HepG2 (cell line): Measurements from ENCODE around the gene ATRAID. TPM values are rescaled to one million over a fixed set of nuclear protein-coding genes. Genes with fewer than 3 reads are reported as not detected.

Source experiments
- ARNT ChIP-seq: fragments of 450-650 bp; IDR thresholded peaks from 2 replicates; pipeline ENCODE4 v1.6.1; 2017
- HNF4G ChIP-seq, 2 experiments: sonication (generic) in 1 of 2; formaldehyde crosslinking in 1 of 2; IDR thresholded peaks; 2 replicates each; pipeline versions ENCODE4 v1.4.0 to v1.6.1; 2011 to 2020; ENCODE audit warnings: borderline replicate concordance in 2 of 2, low read depth in 2 of 2, mild to moderate bottlenecking in 2 of 2, low read length in 1 of 2, missing genetic modification reagents in 1 of 2, moderate library complexity in 1 of 2
- NCOA2 ChIP-seq: sonication (generic); formaldehyde crosslinking; IDR thresholded peaks from 2 replicates; pipeline ENCODE4 v1.8.0; 2022; ENCODE audit warnings: inconsistent platforms
- NR2F2 ChIP-seq: IDR thresholded peaks from 2 replicates; pipeline ENCODE4 v1.6.1; 2012; ENCODE audit warnings: low read depth, inconsistent platforms, borderline replicate concordance
- PITX1 ChIP-seq: sonication (generic); formaldehyde crosslinking; IDR thresholded peaks from 2 replicates; pipeline ENCODE4 v1.5.1; 2020; ENCODE audit warnings: mild to moderate bottlenecking, missing genetic modification reagents
- RCOR2 ChIP-seq: IDR thresholded peaks from 2 replicates; pipeline ENCODE4 v1.6.1; 2016; ENCODE audit warnings: missing biosample characterization, missing genetic modification reagents
- SUZ12 ChIP-seq: fragments of 150-350 bp; IDR thresholded peaks from 2 replicates; pipeline ENCODE4 v1.6.1; 2014; ENCODE audit warnings: low read depth, low read length
- ZBTB7B ChIP-seq: sonication (generic); formaldehyde crosslinking; IDR thresholded peaks from 2 replicates; pipeline ENCODE4 v1.4.0; 2020; ENCODE audit warnings: missing genetic modification reagents
- ZKSCAN8 ChIP-seq: IDR thresholded peaks from 2 replicates; pipeline ENCODE4 v1.6.1; 2016; ENCODE audit warnings: borderline replicate concordance, missing genetic modification reagents, missing compliant biosample characterization
- ZNF607 ChIP-seq: sonication (generic); formaldehyde crosslinking; IDR thresholded peaks from 2 replicates; pipeline ENCODE4 v1.5.1; 2020; ENCODE audit warnings: missing genetic modification reagents, mild to moderate bottlenecking, borderline replicate concordance
- polyA plus RNA-seq, 8 experiments: library from polyadenylated mRNA; depleted of rRNA in 3 of 8; stranded (reverse) in 7 of 8; unstranded in 1 of 8; fragments of >200 nt; fragmentation: Illumina TruSeq in 4 of 8; extraction: Trizol in 4 of 8; gene quantifications; 2 replicates each; pipeline versions ENCODE4 v1.2.1 to v1.2.3, GENCODE V29; 2011 to 2016; ENCODE audit warnings: low read depth in 4 of 8, missing spikeins in 1 of 8, mixed read lengths in 1 of 8; ENCODE audit not compliant: insufficient read depth in 1 of 8
- total RNA-seq, 5 experiments: library from RNA; depleted of rRNA; stranded (reverse); fragments of >200 nt; fragmentation: Illumina TruSeq; extraction: Trizol; gene quantifications; 2 replicates each; pipeline ENCODE4 v1.2.3, GENCODE V29; 2016; ENCODE audit warnings: low read depth in 1 of 5
- TF ChIP-seq, protein P1 (sequence below): sonication (generic); formaldehyde crosslinking; IDR thresholded peaks from 2 replicates; pipeline ENCODE4 v1.9.0; 2021; ENCODE audit warnings: mild to moderate bottlenecking, missing genetic modification reagents
- TF ChIP-seq, protein P2 (sequence below): sonication (generic); formaldehyde crosslinking; IDR thresholded peaks from 2 replicates; pipeline ENCODE4 v1.9.0; 2021; ENCODE audit warnings: missing genetic modification reagents, borderline replicate concordance
- TF ChIP-seq, protein P3 (sequence below): IDR thresholded peaks from 2 replicates; pipeline ENCODE4 v1.6.1; 2016; ENCODE audit warnings: low read depth, borderline replicate concordance
- TF ChIP-seq, protein P4 (sequence below), 2 experiments: sonication (generic) in 1 of 2; formaldehyde crosslinking in 1 of 2; IDR thresholded peaks; 2 replicates each; pipeline versions ENCODE4 v1.6.1 to v1.9.0; 2014 to 2022; ENCODE audit warnings: antibody characterized with exemption in 1 of 2, borderline replicate concordance in 1 of 2, inconsistent platforms in 1 of 2, low read depth in 1 of 2, missing genetic modification reagents in 1 of 2

ATRAID gene
- total and polyA plus RNA-seq, 2 of the 13 experiments (the other 11 are each of a cell fraction or from before 2014, with no cell fraction given), result 207 to 382 TPM

DNA sequence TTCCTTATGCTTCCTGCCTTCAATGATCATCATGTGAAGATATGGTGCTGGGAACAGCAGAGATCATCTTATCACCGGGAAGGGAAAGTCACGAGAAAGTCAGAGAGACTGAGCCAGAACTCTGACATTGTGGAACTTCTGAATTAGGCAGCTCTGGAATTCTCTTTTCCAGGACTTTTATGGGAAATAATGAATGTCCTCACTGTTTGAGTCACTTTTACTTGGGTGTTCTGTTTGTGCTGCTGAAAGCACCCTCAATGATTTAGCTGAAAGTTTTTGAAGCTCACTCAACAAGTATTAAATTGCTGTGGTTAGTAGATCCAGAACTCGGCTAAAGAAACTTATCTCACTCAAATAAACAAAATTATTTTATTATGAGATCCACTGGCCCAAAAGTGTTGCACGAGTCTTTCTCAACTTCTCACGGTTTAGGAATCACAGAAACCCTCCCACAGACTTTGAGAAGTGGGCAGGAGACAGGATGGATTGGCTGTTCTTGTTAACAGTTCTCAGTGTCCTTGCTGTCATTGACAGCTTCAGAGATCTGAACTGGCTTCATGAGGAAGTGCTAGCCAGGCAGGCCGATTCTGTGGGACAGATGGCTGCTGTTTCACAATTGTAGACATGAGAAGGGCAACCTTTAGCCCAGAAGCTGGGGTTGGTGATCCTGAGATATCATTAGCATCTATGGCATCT, 26.4 kb upstream of the ATRAID start (continued):
- no peak for TF ChIP-seq HNF4G (IDR thresholded peaks at IDR 0.05; ENCODE audit: borderline replicate concordance, low read depth, low read length)
- TF ChIP-seq HNF4G (CRISPR knock-in tag; IDR thresholded peaks at IDR 0.05; ENCODE audit: borderline replicate concordance, low read depth), result no peak
- TF ChIP-seq, protein P1, sequence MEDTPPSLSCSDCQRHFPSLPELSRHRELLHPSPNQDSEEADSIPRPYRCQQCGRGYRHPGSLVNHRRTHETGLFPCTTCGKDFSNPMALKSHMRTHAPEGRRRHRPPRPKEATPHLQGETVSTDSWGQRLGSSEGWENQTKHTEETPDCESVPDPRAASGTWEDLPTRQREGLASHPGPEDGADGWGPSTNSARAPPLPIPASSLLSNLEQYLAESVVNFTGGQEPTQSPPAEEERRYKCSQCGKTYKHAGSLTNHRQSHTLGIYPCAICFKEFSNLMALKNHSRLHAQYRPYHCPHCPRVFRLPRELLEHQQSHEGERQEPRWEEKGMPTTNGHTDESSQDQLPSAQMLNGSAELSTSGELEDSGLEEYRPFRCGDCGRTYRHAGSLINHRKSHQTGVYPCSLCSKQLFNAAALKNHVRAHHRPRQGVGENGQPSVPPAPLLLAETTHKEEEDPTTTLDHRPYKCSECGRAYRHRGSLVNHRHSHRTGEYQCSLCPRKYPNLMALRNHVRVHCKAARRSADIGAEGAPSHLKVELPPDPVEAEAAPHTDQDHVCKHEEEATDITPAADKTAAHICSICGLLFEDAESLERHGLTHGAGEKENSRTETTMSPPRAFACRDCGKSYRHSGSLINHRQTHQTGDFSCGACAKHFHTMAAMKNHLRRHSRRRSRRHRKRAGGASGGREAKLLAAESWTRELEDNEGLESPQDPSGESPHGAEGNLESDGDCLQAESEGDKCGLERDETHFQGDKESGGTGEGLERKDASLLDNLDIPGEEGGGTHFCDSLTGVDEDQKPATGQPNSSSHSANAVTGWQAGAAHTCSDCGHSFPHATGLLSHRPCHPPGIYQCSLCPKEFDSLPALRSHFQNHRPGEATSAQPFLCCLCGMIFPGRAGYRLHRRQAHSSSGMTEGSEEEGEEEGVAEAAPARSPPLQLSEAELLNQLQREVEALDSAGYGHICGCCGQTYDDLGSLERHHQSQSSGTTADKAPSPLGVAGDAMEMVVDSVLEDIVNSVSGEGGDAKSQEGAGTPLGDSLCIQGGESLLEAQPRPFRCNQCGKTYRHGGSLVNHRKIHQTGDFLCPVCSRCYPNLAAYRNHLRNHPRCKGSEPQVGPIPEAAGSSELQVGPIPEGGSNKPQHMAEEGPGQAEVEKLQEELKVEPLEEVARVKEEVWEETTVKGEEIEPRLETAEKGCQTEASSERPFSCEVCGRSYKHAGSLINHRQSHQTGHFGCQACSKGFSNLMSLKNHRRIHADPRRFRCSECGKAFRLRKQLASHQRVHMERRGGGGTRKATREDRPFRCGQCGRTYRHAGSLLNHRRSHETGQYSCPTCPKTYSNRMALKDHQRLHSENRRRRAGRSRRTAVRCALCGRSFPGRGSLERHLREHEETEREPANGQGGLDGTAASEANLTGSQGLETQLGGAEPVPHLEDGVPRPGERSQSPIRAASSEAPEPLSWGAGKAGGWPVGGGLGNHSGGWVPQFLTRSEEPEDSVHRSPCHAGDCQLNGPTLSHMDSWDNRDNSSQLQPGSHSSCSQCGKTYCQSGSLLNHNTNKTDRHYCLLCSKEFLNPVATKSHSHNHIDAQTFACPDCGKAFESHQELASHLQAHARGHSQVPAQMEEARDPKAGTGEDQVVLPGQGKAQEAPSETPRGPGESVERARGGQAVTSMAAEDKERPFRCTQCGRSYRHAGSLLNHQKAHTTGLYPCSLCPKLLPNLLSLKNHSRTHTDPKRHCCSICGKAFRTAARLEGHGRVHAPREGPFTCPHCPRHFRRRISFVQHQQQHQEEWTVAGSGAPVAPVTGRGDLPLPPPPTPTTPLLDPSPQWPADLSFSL (CRISPR knock-in tag), result no peak
- TF ChIP-seq, protein P2, sequence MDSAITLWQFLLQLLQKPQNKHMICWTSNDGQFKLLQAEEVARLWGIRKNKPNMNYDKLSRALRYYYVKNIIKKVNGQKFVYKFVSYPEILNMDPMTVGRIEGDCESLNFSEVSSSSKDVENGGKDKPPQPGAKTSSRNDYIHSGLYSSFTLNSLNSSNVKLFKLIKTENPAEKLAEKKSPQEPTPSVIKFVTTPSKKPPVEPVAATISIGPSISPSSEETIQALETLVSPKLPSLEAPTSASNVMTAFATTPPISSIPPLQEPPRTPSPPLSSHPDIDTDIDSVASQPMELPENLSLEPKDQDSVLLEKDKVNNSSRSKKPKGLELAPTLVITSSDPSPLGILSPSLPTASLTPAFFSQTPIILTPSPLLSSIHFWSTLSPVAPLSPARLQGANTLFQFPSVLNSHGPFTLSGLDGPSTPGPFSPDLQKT, result no peak
- TF ChIP-seq, protein P3, sequence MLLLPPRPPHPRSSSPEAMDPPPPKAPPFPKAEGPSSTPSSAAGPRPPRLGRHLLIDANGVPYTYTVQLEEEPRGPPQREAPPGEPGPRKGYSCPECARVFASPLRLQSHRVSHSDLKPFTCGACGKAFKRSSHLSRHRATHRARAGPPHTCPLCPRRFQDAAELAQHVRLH, result no peak
- no peak for TF ChIP-seq ARNT
- TF ChIP-seq NCOA2 (CRISPR knock-in tag), result 0 out of 2 replicates have a peak, but pooled peaks have one; percentile 22
- peak; percentile 29; the same call in 1 of the 2 replicates for TF ChIP-seq ZKSCAN8 (CRISPR knock-in tag)
- TF ChIP-seq, protein P4, sequence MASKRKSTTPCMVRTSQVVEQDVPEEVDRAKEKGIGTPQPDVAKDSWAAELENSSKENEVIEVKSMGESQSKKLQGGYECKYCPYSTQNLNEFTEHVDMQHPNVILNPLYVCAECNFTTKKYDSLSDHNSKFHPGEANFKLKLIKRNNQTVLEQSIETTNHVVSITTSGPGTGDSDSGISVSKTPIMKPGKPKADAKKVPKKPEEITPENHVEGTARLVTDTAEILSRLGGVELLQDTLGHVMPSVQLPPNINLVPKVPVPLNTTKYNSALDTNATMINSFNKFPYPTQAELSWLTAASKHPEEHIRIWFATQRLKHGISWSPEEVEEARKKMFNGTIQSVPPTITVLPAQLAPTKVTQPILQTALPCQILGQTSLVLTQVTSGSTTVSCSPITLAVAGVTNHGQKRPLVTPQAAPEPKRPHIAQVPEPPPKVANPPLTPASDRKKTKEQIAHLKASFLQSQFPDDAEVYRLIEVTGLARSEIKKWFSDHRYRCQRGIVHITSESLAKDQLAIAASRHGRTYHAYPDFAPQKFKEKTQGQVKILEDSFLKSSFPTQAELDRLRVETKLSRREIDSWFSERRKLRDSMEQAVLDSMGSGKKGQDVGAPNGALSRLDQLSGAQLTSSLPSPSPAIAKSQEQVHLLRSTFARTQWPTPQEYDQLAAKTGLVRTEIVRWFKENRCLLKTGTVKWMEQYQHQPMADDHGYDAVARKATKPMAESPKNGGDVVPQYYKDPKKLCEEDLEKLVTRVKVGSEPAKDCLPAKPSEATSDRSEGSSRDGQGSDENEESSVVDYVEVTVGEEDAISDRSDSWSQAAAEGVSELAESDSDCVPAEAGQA (IDR thresholded peaks at IDR 0.05; ENCODE audit: low read depth), result no peak
- TF ChIP-seq, protein P4 (CRISPR knock-in tag; IDR thresholded peaks at IDR 0.05; ENCODE audit: borderline replicate concordance), result no peak
- peak; percentile 57; the same call in 1 of the 2 replicates for TF ChIP-seq ZNF607 (CRISPR knock-in tag)
- no peak for TF ChIP-seq NR2F2
- 0 out of 2 replicates have a peak, but pooled peaks have one; percentile 29 for TF ChIP-seq RCOR2 (CRISPR knock-in tag)
- TF ChIP-seq SUZ12, result no peak
- TF ChIP-seq PITX1 (CRISPR knock-in tag), result 0 out of 2 replicates have a peak, but pooled peaks have one; percentile 17
- TF ChIP-seq ZBTB7B (CRISPR knock-in tag), result 0 out of 2 replicates have a peak, but pooled peaks have one; percentile 37
